Panc1 (cell line): Measurements from ENCODE around the gene TCOF1. TPM values are rescaled to one million over a fixed set of nuclear protein-coding genes. Genes with fewer than 3 reads are reported as not detected.

Experiments
- ATAC-seq: fragments of 200-7000 bp; cut with Tn5 transposase; 2 replicates; pipeline ENCODE4 v1.9.1; 2020; ENCODE audit warnings: mild to moderate bottlenecking, moderate library complexity
- BruUV-seq: library from RNA; stranded (reverse); fragments of 400-500 nt; replicated peaks from 2 replicates; lab custom pipeline; 2021; lab: Mats Ljungman, UMichigan
- CTCF ChIA-PET: fragments of 300-600 bp; sonication (Branson Sonifier 250); formaldehyde crosslinking; loops from one replicate; lab custom pipeline; 2022; ENCODE audit warnings: antibody characterized with exemption; lab: Charles Lee
- POLR2A ChIA-PET: fragments of 300-600 bp; sonication (Branson Sonifier 250); formaldehyde crosslinking; loops from one replicate; lab custom pipeline; 2022; ENCODE audit warnings: antibody characterized with exemption; lab: Charles Lee
- DNase-seq: peaks from one replicate; pipeline ENCODE4 v3.0.0-alpha.2; 2010; ENCODE audit warnings: low read depth, low spot score
- H3K27ac ChIP-seq: 2 replicates; pipeline ENCODE4 v1.5.1; 2011; ENCODE audit warnings: mild to moderate bottlenecking, low read length, inconsistent platforms
- H3K27me3 ChIP-seq: fragments of 200-500 bp; sonication (Bioruptor generic); 2 replicates; pipeline ENCODE4 v1.6.0; 2014; ENCODE audit warnings: low read length, inconsistent platforms; ENCODE audit not compliant: control insufficient read depth, insufficient read depth
- H3K36me3 ChIP-seq: fragments of 200-500 bp; sonication (Bioruptor generic); 2 replicates; pipeline ENCODE4 v1.5.1; 2014; ENCODE audit warnings: inconsistent platforms, mild to moderate bottlenecking, low read length, moderate library complexity; ENCODE audit not compliant: control insufficient read depth, insufficient read depth
- H3K4me1 ChIP-seq: 2 replicates; pipeline ENCODE4 v1.5.1; 2011; ENCODE audit warnings: inconsistent platforms, mild to moderate bottlenecking, low read length, moderate library complexity; ENCODE audit not compliant: control insufficient read depth, insufficient read depth
- H3K4me3 ChIP-seq, 2 experiments: 2 replicates each; pipeline ENCODE4 v1.5.1; 2011 to 2012; ENCODE audit warnings: low read depth in 2 of 2, low read length in 2 of 2, mild to moderate bottlenecking in 2 of 2, inconsistent platforms in 1 of 2, moderate library complexity in 1 of 2
- H3K9me3 ChIP-seq: fragments of 200-500 bp; sonication (Bioruptor generic); 2 replicates; pipeline ENCODE4 v1.5.1; 2014; ENCODE audit warnings: low read depth, mild to moderate bottlenecking, inconsistent platforms, low read length, moderate library complexity; ENCODE audit not compliant: control insufficient read depth, insufficient read depth
- POLR2AphosphoS5 ChIP-seq: IDR thresholded peaks from 2 replicates; pipeline ENCODE4 v1.6.1; 2012; ENCODE audit warnings: mild to moderate bottlenecking, low read depth, low read length, moderate library complexity
- SIN3A ChIP-seq: IDR thresholded peaks from 2 replicates; pipeline ENCODE4 v1.6.1; 2012; ENCODE audit warnings: low read depth, mild to moderate bottlenecking, low read length, moderate library complexity, borderline replicate concordance; ENCODE audit not compliant: insufficient read depth
- TCF7L2 ChIP-seq: IDR thresholded peaks from 2 replicates; pipeline ENCODE4 v1.6.1; 2011; ENCODE audit warnings: mild to moderate bottlenecking, low read depth, low read length, inconsistent platforms
- in situ Hi-C: cut with HindIII; loops from 2 replicates; pipeline ENCODE4 v1.10.0; 2016; ENCODE audit warnings: low sequenced_read_pairs, low pct_unique_long_range_greater_than_20kb
- intact Hi-C: fragments of 100-400 bp; cut with micrococcal nuclease; formaldehyde crosslinking; loops from one replicate; pipeline ENCODE4 v1.10.0; 2022; ENCODE audit not compliant: unreplicated experiment
- total RNA-seq: library from RNA; stranded (reverse); gene quantifications from one replicate; pipeline ENCODE4 v1.2.1, GENCODE V29; 2021; ENCODE audit not compliant: unreplicated experiment
- TF ChIP-seq, protein P1 (sequence below), 2 experiments: IDR thresholded peaks; 2 replicates each; pipeline ENCODE4 v1.6.1; 2011 to 2012; ENCODE audit warnings: low read depth in 2 of 2, control low read depth in 1 of 2, low read length in 1 of 2, mild to moderate bottlenecking in 1 of 2, moderate library complexity in 1 of 2; ENCODE audit not compliant: insufficient read depth in 1 of 2
- TF ChIP-seq, protein P2 (sequence below): fragments of 450-650 bp; IDR thresholded peaks from 2 replicates; pipeline ENCODE4 v1.5.1; 2017; ENCODE audit warnings: mild to moderate bottlenecking

The TCOF1 gene
- total RNA-seq, 1 experiment from 2014 or later: 92.8 TPM

GRCh38 chr5:150313921-150314716 is 43.4 kb upstream of the TCOF1 start:
- ChIA-PET POLR2A (interaction anchor here (0.9 kb wide), 1 partner anchor 246 kb away, joined by 3 read pairs; no protein-coding TSS in a partner anchor), CTCF (no interaction called here)
- in situ Hi-C loops (no loop called here), intact Hi-C loops (no loop called here)
- peak overlapping the region; percentile 57 for H3K27ac ChIP-seq
- no TSS peak for BruUV-seq
- no peaks in the 10 kb centered on the region for H3K36me3 ChIP-seq
- no peak for DNase-seq
- TF ChIP-seq TCF7L2: no peak
- no peak for TF ChIP-seq POLR2AphosphoS5
- TF ChIP-seq, protein P1, sequence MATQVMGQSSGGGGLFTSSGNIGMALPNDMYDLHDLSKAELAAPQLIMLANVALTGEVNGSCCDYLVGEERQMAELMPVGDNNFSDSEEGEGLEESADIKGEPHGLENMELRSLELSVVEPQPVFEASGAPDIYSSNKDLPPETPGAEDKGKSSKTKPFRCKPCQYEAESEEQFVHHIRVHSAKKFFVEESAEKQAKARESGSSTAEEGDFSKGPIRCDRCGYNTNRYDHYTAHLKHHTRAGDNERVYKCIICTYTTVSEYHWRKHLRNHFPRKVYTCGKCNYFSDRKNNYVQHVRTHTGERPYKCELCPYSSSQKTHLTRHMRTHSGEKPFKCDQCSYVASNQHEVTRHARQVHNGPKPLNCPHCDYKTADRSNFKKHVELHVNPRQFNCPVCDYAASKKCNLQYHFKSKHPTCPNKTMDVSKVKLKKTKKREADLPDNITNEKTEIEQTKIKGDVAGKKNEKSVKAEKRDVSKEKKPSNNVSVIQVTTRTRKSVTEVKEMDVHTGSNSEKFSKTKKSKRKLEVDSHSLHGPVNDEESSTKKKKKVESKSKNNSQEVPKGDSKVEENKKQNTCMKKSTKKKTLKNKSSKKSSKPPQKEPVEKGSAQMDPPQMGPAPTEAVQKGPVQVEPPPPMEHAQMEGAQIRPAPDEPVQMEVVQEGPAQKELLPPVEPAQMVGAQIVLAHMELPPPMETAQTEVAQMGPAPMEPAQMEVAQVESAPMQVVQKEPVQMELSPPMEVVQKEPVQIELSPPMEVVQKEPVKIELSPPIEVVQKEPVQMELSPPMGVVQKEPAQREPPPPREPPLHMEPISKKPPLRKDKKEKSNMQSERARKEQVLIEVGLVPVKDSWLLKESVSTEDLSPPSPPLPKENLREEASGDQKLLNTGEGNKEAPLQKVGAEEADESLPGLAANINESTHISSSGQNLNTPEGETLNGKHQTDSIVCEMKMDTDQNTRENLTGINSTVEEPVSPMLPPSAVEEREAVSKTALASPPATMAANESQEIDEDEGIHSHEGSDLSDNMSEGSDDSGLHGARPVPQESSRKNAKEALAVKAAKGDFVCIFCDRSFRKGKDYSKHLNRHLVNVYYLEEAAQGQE (IDR thresholded peaks at IDR 0.05; ENCODE audit: insufficient read depth in 1 of 2, low read depth in 2 of 2, low read length in 1 of 2): no peak
- TF ChIP-seq, protein P2, sequence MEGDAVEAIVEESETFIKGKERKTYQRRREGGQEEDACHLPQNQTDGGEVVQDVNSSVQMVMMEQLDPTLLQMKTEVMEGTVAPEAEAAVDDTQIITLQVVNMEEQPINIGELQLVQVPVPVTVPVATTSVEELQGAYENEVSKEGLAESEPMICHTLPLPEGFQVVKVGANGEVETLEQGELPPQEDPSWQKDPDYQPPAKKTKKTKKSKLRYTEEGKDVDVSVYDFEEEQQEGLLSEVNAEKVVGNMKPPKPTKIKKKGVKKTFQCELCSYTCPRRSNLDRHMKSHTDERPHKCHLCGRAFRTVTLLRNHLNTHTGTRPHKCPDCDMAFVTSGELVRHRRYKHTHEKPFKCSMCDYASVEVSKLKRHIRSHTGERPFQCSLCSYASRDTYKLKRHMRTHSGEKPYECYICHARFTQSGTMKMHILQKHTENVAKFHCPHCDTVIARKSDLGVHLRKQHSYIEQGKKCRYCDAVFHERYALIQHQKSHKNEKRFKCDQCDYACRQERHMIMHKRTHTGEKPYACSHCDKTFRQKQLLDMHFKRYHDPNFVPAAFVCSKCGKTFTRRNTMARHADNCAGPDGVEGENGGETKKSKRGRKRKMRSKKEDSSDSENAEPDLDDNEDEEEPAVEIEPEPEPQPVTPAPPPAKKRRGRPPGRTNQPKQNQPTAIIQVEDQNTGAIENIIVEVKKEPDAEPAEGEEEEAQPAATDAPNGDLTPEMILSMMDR: no peak
- TF ChIP-seq SIN3A: no peak
- peaks cover 30% of the 10 kb centered on the region for H3K4me1 ChIP-seq
- ATAC-seq: no peak
- H3K9me3 ChIP-seq: no peaks in the 10 kb centered on the region; the same call in 1 of the 2 replicates
- H3K4me3 ChIP-seq: no peak overlapping the region
- H3K27me3 ChIP-seq: no peaks in the 10 kb centered on the region

DNA sequence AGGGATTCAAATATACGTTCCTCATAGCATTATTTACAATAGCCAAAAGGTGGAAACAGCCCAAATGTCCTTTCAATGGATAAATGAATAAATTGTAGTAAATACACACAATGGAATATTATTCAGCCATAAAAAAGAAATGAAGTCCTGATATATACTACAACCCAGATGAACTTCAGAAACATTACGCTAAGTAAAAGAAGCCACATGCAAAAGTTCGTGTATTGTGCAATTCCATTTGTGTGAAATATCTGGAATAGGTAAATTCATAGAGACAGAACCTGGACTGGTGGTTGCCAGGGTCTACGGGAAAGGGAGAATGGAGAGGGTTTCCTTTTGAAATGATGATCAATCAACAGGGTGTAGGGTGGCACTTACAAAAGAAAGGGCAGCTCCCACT is 42.3 kb upstream of the TCOF1 start:
- intact Hi-C loops (no loop called here), in situ Hi-C loops (no loop called here)
- ChIA-PET POLR2A (no interaction called here), CTCF (no interaction called here)
- H3K4me1 ChIP-seq: peaks cover 42% of the 10 kb centered on the region
- no peaks in the 10 kb centered on the region for H3K27me3 ChIP-seq
- BruUV-seq: no TSS peak
- H3K9me3 ChIP-seq: no peaks in the 10 kb centered on the region; the same call in 1 of the 2 replicates
- peak overlapping the region; percentile 94 for H3K27ac ChIP-seq
- no peaks in the 10 kb centered on the region for H3K36me3 ChIP-seq
- DNase-seq (no peak), ATAC-seq (no peak)
- TF ChIP-seq, protein P2: no peak
- TF ChIP-seq TCF7L2 (no peak), SIN3A (no peak), POLR2AphosphoS5 (no peak)
- TF ChIP-seq, protein P1 (IDR thresholded peaks at IDR 0.05; ENCODE audit: insufficient read depth in 1 of 2, low read depth in 2 of 2, low read length in 1 of 2): no peak
- H3K4me3 ChIP-seq: no peak overlapping the region
